Activated CD8-positive, alpha-beta memory T cell treated with anti-CD3 and anti-CD28 coated beads for 48 hours (primary cell): ENCODE measurements around the gene SSBP4.

Source experiments
- DNase-seq, 3 experiments: peaks; one replicate each; pipeline ENCODE4 v3.0.0-alpha.2; 2020; ENCODE audit warnings: low read depth in 2 of 3, low spot score in 2 of 3

Gene SSBP4

GRCh38 chr19:18419699-18420460 lies 682 bp downstream of the SSBP4 start:
- no peak for DNase-seq

GRCh38 chr19:18420930-18421329 lies 1.7 kb downstream of the SSBP4 start:
- DNase-seq = no peak

GRCh38 chr19:18421371-18421959 lies 2.3 kb downstream of the SSBP4 start:
- DNase-seq = no peak

- no peak for DNase-seq
Measured at GRCh38 chr19:18422530-18423191, 3.5 kb downstream of the SSBP4 start.

GRCh38 chr19:18423258-18424020 lies 4.2 kb downstream of the SSBP4 start:
- no peak for DNase-seq

- no peak for DNase-seq
Measured at GRCh38 chr19:18424122-18424889, 5.1 kb downstream of the SSBP4 start.

GRCh38 chr19:18424890-18425514 lies 5.8 kb downstream of the SSBP4 start:
- no peak for DNase-seq

- no peak for DNase-seq
Measured at GRCh38 chr19:18425515-18426415, 6.6 kb downstream of the SSBP4 start.

- no peak for DNase-seq
Measured at GRCh38 chr19:18426416-18426767, 7.2 kb downstream of the SSBP4 start.

GRCh38 chr19:18427080-18427742 lies 8.0 kb downstream of the SSBP4 start:
- no peak for DNase-seq

- DNase-seq = no peak
Measured at GRCh38 chr19:18427743-18428113, 8.5 kb downstream of the SSBP4 start.

- DNase-seq = no peak
Measured at GRCh38 chr19:18428173-18428786, 9.1 kb downstream of the SSBP4 start.

GRCh38 chr19:18428787-18429674 lies 9.8 kb downstream of the SSBP4 start:
- peak in 2 of 3 experiments; percentile 45 to 64 for DNase-seq

- DNase-seq = no peak
Measured at GRCh38 chr19:18429717-18430416, 10.7 kb downstream of the SSBP4 start.

GRCh38 chr19:18430417-18431144 lies 11.4 kb downstream of the SSBP4 start:
- no peak for DNase-seq
